A549 (cell line): ENCODE results near the gene MRPL28.

Experiments
- CEBPB ChIP-seq, 2 experiments: fragments of >200 bp in 1 of 2; sonication (Bioruptor Twin) in 1 of 2; formaldehyde crosslinking in 1 of 2; IDR thresholded peaks; 2 replicates each; pipeline ENCODE4 v1.6.1; 2012 to 2016
- CHD4 ChIP-seq: fragments of 200-600 bp; sonication (generic); IDR thresholded peaks from 2 replicates; pipeline ENCODE4 v1.6.1; 2016; ENCODE audit warnings: antibody characterized with exemption, mild to moderate bottlenecking, borderline replicate concordance
- ESRRA ChIP-seq: fragments of 150-350 bp; IDR thresholded peaks from 2 replicates; pipeline ENCODE4 v1.6.1; 2014; ENCODE audit warnings: mild to moderate bottlenecking, low read length, borderline replicate concordance
- FOXS1 ChIP-seq: fragments of 250-450 bp; sonication (Bioruptor Pico); IDR thresholded peaks from 2 replicates; pipeline ENCODE4 v1.5.0; 2020; ENCODE audit warnings: mild to moderate bottlenecking, moderate library complexity
- KDM1A ChIP-seq: fragments of 200-600 bp; sonication (generic); IDR thresholded peaks from 2 replicates; pipeline ENCODE4 v1.6.1; 2016; ENCODE audit warnings: low read depth, mild to moderate bottlenecking
- MAFK ChIP-seq: fragments of 450-650 bp; IDR thresholded peaks from 2 replicates; pipeline ENCODE4 v1.6.1; 2014; ENCODE audit not compliant: partially characterized antibody
- MAZ ChIP-seq: fragments of 150-350 bp; IDR thresholded peaks from 2 replicates; pipeline ENCODE4 v1.6.1; 2014; ENCODE audit warnings: antibody characterized with exemption, low read depth, low read length, borderline replicate concordance
- RAD21 ChIP-seq, 2 experiments: fragments of >200 bp in 1 of 2; sonication (Bioruptor Twin) in 1 of 2; formaldehyde crosslinking in 1 of 2; IDR thresholded peaks in 1 of 2; conservative IDR thresholded peaks in 1 of 2; 2 replicates in 1 of 2; 3 replicates in 1 of 2; pipeline ENCODE4 v1.6.1; 2012 to 2018; ENCODE audit warnings: inconsistent platforms in 1 of 2
- RFX5 ChIP-seq: fragments of 450-650 bp; IDR thresholded peaks from 2 replicates; pipeline ENCODE4 v1.7.1; 2014; ENCODE audit warnings: antibody characterized with exemption, mild to moderate bottlenecking, moderate library complexity
- SREBF2 ChIP-seq: fragments of 450-650 bp; IDR thresholded peaks from 2 replicates; pipeline ENCODE4 v1.6.1; 2014; ENCODE audit warnings: mild to moderate bottlenecking, moderate library complexity
- ZSCAN20 ChIP-seq: fragments of 250-450 bp; sonication (Bioruptor Pico); IDR thresholded peaks from 2 replicates; pipeline ENCODE4 v1.8.0; 2022; ENCODE audit warnings: mild to moderate bottlenecking, moderate library complexity
- TF ChIP-seq, protein P1 (sequence below): fragments of >200 bp; sonication (Bioruptor Twin); formaldehyde crosslinking; IDR thresholded peaks from 3 replicates; pipeline ENCODE4 v1.5.1; 2016
- TF ChIP-seq, protein P2 (sequence below): IDR thresholded peaks from 2 replicates; pipeline ENCODE4 v1.6.1; 2012
- TF ChIP-seq, protein P3 (sequence below): fragments of 450-650 bp; IDR thresholded peaks from 2 replicates; pipeline ENCODE4 v1.6.1; 2014; ENCODE audit warnings: antibody characterized with exemption

DNA sequence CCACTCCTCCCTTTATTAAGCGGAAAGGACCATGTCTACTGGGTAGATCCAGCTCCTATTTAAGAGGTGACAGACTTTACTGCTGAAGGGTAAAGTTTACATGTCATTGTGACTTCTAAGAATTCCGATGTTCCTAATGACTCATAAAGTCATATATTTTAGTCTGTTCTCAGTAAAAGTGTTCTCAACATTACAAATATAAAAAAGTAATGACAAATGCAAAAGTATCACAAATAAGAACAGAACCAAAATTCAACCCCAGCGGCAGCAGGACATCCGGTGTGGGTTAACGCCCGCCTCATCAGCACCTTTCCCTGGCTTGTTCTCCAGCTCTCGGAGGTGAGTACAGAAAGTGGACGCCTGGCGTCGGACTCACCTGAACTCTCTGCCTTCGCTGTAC lies 24.6 kb downstream of the MRPL28 start:
- TF ChIP-seq, protein P1, sequence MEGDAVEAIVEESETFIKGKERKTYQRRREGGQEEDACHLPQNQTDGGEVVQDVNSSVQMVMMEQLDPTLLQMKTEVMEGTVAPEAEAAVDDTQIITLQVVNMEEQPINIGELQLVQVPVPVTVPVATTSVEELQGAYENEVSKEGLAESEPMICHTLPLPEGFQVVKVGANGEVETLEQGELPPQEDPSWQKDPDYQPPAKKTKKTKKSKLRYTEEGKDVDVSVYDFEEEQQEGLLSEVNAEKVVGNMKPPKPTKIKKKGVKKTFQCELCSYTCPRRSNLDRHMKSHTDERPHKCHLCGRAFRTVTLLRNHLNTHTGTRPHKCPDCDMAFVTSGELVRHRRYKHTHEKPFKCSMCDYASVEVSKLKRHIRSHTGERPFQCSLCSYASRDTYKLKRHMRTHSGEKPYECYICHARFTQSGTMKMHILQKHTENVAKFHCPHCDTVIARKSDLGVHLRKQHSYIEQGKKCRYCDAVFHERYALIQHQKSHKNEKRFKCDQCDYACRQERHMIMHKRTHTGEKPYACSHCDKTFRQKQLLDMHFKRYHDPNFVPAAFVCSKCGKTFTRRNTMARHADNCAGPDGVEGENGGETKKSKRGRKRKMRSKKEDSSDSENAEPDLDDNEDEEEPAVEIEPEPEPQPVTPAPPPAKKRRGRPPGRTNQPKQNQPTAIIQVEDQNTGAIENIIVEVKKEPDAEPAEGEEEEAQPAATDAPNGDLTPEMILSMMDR: no peak
- TF ChIP-seq KDM1A (no peak), RAD21 (conservative IDR thresholded peaks at IDR 0.05 in 1 of 2, IDR thresholded peaks at IDR 0.05 in 1 of 2) (no peak), MAZ (no peak), CEBPB (IDR thresholded peaks at IDR 0.05) (no peak), CHD4 (no peak), FOXS1 (CRISPR knock-in tag) (no peak), MAFK (no peak), ESRRA (no peak), RFX5 (no peak), ZSCAN20 (CRISPR knock-in tag) (no peak), SREBF2 (no peak)
- TF ChIP-seq, protein P2, sequence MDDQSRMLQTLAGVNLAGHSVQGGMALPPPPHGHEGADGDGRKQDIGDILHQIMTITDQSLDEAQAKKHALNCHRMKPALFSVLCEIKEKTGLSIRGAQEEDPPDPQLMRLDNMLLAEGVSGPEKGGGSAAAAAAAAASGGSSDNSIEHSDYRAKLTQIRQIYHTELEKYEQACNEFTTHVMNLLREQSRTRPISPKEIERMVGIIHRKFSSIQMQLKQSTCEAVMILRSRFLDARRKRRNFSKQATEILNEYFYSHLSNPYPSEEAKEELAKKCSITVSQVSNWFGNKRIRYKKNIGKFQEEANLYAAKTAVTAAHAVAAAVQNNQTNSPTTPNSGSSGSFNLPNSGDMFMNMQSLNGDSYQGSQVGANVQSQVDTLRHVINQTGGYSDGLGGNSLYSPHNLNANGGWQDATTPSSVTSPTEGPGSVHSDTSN: no peak
- TF ChIP-seq, protein P3, sequence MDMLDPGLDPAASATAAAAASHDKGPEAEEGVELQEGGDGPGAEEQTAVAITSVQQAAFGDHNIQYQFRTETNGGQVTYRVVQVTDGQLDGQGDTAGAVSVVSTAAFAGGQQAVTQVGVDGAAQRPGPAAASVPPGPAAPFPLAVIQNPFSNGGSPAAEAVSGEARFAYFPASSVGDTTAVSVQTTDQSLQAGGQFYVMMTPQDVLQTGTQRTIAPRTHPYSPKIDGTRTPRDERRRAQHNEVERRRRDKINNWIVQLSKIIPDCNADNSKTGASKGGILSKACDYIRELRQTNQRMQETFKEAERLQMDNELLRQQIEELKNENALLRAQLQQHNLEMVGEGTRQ: no peak
